Cardiac muscle cell (in vitro differentiated cells and primary cell): Measurements from ENCODE around the gene DIP2A. TPM values are rescaled to one million over a fixed set of nuclear protein-coding genes. Genes with fewer than 3 reads are reported as not detected.

Experiments used
- DNase-seq, 2 donors: peaks; one replicate each; pipeline versions ENCODE4 v3.0.0 to v3.0.0-alpha.2; 2010 to 2017; ENCODE audit warnings: low read depth in 1 of 2, low spot score in 1 of 2
- H3K27ac ChIP-seq: fragments of 200-600 bp; sonication (generic); 2 replicates; pipeline ENCODE4 v1.5.1; 2016
- H3K27me3 ChIP-seq: fragments of 200-600 bp; sonication (generic); 2 replicates; pipeline ENCODE4 v1.6.0; 2016; ENCODE audit warnings: control low read depth
- H3K36me3 ChIP-seq: fragments of 200-600 bp; sonication (generic); 2 replicates; pipeline ENCODE4 v1.5.1; 2016; ENCODE audit warnings: control low read depth
- H3K4me1 ChIP-seq: fragments of 200-600 bp; sonication (generic); 2 replicates; pipeline ENCODE4 v1.8.1; 2017; ENCODE audit warnings: low read depth, mild to moderate bottlenecking, mixed run types
- H3K4me3 ChIP-seq: fragments of 200-600 bp; sonication (generic); 2 replicates; pipeline ENCODE4 v1.5.1; 2016; ENCODE audit warnings: mild to moderate bottlenecking
- H3K9me3 ChIP-seq: fragments of 200-600 bp; sonication (generic); 2 replicates; pipeline ENCODE4 v1.5.1; 2017; ENCODE audit warnings: low read depth, mild to moderate bottlenecking, control low read depth
- CTCF ChIP-seq: IDR thresholded peaks from 2 replicates; pipeline ENCODE4 v1.5.1; 2012; ENCODE audit warnings: low read depth, mild to moderate bottlenecking, low read length
- polyA plus RNA-seq: library from polyadenylated mRNA; unstranded; fragments of >200 nt; fragmentation: Nextera tagmentation; extraction: Ambion mirVana; gene quantifications from 2 replicates; pipeline ENCODE4 v1.2.1, GENCODE V29; 2016
- total RNA-seq: library from RNA; depleted of rRNA; stranded (reverse); fragments of >200 nt; gene quantifications from 2 replicates; pipeline ENCODE4 v1.2.3, GENCODE V29; 2016

Gene DIP2A
- total and polyA plus RNA-seq, 2 experiments from 2014 or later: 21.7 to 42.2 TPM

- no peak for TF ChIP-seq CTCF
Observed at GRCh38 chr21:46538851-46539666, 80.4 kb downstream of the DIP2A start.

GRCh38 chr21:46540087-46540710 lies 81.5 kb downstream of the DIP2A start:
- peaks cover 25% of the 10 kb centered on the region for H3K36me3 ChIP-seq
- DNase-seq: peak in 1 of 2 donors; percentile 11
- no peak for TF ChIP-seq CTCF
- no peaks in the 10 kb centered on the region for H3K9me3 ChIP-seq
- no peak overlapping the region for H3K4me3 ChIP-seq
- H3K27me3 ChIP-seq: no peaks in the 10 kb centered on the region
- peak overlapping the region; percentile 94 for H3K27ac ChIP-seq
- H3K4me1 ChIP-seq: peaks cover 12% of the 10 kb centered on the region

More at GRCh38 chr21:46538851-46539666, 80.4 kb downstream of the DIP2A start:
- no peaks in the 10 kb centered on the region for H3K9me3 ChIP-seq
- no peak overlapping the region for H3K4me3 ChIP-seq
- H3K4me1 ChIP-seq: peaks cover 12% of the 10 kb centered on the region
- no peak for DNase-seq
- H3K36me3 ChIP-seq: peaks cover 30% of the 10 kb centered on the region
- peak overlapping the region; percentile 94 for H3K27ac ChIP-seq
- no peaks in the 10 kb centered on the region for H3K27me3 ChIP-seq

GRCh38 chr21:46542588-46543124 lies 84.0 kb downstream of the DIP2A start:
- H3K4me3 ChIP-seq: no peak overlapping the region
- peaks cover 24% of the 10 kb centered on the region for H3K36me3 ChIP-seq
- H3K27me3 ChIP-seq: no peaks in the 10 kb centered on the region
- H3K4me1 ChIP-seq: peaks cover 12% of the 10 kb centered on the region
- no peak overlapping the region for H3K27ac ChIP-seq
- TF ChIP-seq CTCF: no peak
- H3K9me3 ChIP-seq: no peaks in the 10 kb centered on the region
- DNase-seq: no peak

GRCh38 chr21:46543306-46543705 lies 84.6 kb downstream of the DIP2A start:
- Histone ChIP-seq H3K4me1 (peaks cover 12% of the 10 kb centered on the region), H3K27ac (no peak overlapping the region), H3K27me3 (no peaks in the 10 kb centered on the region), H3K36me3 (peaks cover 27% of the 10 kb centered on the region), H3K9me3 (no peaks in the 10 kb centered on the region), H3K4me3 (no peak overlapping the region)
- no peak for DNase-seq
- no peak for TF ChIP-seq CTCF

GRCh38 chr21:46544003-46544402 lies 85.3 kb downstream of the DIP2A start:
- H3K27me3 ChIP-seq: no peaks in the 10 kb centered on the region
- H3K36me3 ChIP-seq: peaks cover 33% of the 10 kb centered on the region
- no peak overlapping the region for H3K4me3 ChIP-seq
- TF ChIP-seq CTCF: no peak
- DNase-seq: no peak
- H3K9me3 ChIP-seq: no peaks in the 10 kb centered on the region
- peaks cover 12% of the 10 kb centered on the region for H3K4me1 ChIP-seq
- H3K27ac ChIP-seq: no peak overlapping the region
